ENCODE data around the gene CDKN1C. TPM values are rescaled to one million over a fixed set of nuclear protein-coding genes. Genes with fewer than 3 reads are reported as not detected.

CDKN1C gene
- polyA plus RNA-seq, 1 donor from 2014 or later = 36.7 TPM

- H3K9ac ChIP-seq (ENCODE audit: low read length) = no peak overlapping the region
- no peak overlapping the region for H2AFZ ChIP-seq (ENCODE audit: low read depth, low read length)
Observed at GRCh38 chr11:2870969-2871680, 14.4 kb downstream of the CDKN1C start.

GRCh38 chr11:2870460-2870859 is 15.1 kb downstream of the CDKN1C start:
- Histone ChIP-seq H3K9me2 (ENCODE audit: insufficient read depth, low read length) (no peaks in the 10 kb centered on the region), H3K27ac (ENCODE audit: low read length) (no peak overlapping the region), H3K36me3 (ENCODE audit: insufficient read depth, low read length) (no peaks in the 10 kb centered on the region), H3K9ac (ENCODE audit: low read length) (no peak overlapping the region), H3K79me2 (replicated peaks; ENCODE audit: insufficient read depth, low read length) (no peaks in the 10 kb centered on the region), H3K27me3 (ENCODE audit: insufficient read depth, low read depth, low read length) (peaks cover 16% of the 10 kb centered on the region), H3F3A (ENCODE audit: insufficient read depth, low read length, poor library complexity, severe bottlenecking) (no peaks in the 10 kb centered on the region), H3K4me2 (ENCODE audit: low read length) (no peak overlapping the region), H3K4me3 (ENCODE audit: low read length) (no peak overlapping the region), H3K9me3 (ENCODE audit: low read length) (peaks cover 5% of the 10 kb centered on the region), H2AFZ (ENCODE audit: low read depth, low read length) (no peak overlapping the region), H4K20me1 (ENCODE audit: insufficient read depth) (no peaks in the 10 kb centered on the region)
- TF ChIP-seq POLR2AphosphoS5 (IDR thresholded peaks at IDR 0.05) (no peak), REST (IDR thresholded peaks at IDR 0.05; ENCODE audit: borderline replicate concordance) (no peak), RAD21 (conservative IDR thresholded peaks at IDR 0.05) (no peak), MXI1 (conservative IDR thresholded peaks at IDR 0.05; ENCODE audit: poor library complexity, severe bottlenecking) (no peak), EZH2 (IDR thresholded peaks at IDR 0.05; ENCODE audit: borderline replicate concordance, insufficient read depth, low read length, poor library complexity, severe bottlenecking) (no peak), TAF1 (IDR thresholded peaks at IDR 0.05; ENCODE audit: low read depth) (no peak), EP300 (conservative IDR thresholded peaks at IDR 0.05; ENCODE audit: poor library complexity, severe bottlenecking) (no peak), SMC3 (conservative IDR thresholded peaks at IDR 0.05; ENCODE audit: poor library complexity) (no peak)

More at GRCh38 chr11:2870969-2871680, 14.4 kb downstream of the CDKN1C start:
- Histone ChIP-seq H3K4me2 (ENCODE audit: low read length) (no peak overlapping the region), H3K36me3 (ENCODE audit: insufficient read depth, low read length) (no peaks in the 10 kb centered on the region), H3K9me2 (ENCODE audit: insufficient read depth, low read length) (no peaks in the 10 kb centered on the region), H3F3A (ENCODE audit: insufficient read depth, low read length, poor library complexity, severe bottlenecking) (no peaks in the 10 kb centered on the region), H3K27me3 (ENCODE audit: insufficient read depth, low read depth, low read length) (peaks cover 16% of the 10 kb centered on the region), H4K20me1 (ENCODE audit: insufficient read depth) (no peaks in the 10 kb centered on the region), H3K4me3 (ENCODE audit: low read length) (no peak overlapping the region), H3K9me3 (ENCODE audit: low read length) (peaks cover 5% of the 10 kb centered on the region), H3K79me2 (replicated peaks; ENCODE audit: insufficient read depth, low read length) (no peaks in the 10 kb centered on the region), H3K27ac (ENCODE audit: low read length) (no peak overlapping the region)
- no peak for TF ChIP-seq EP300 (conservative IDR thresholded peaks at IDR 0.05; ENCODE audit: poor library complexity, severe bottlenecking)
- no peak for TF ChIP-seq REST (IDR thresholded peaks at IDR 0.05; ENCODE audit: borderline replicate concordance)
- TF ChIP-seq EZH2 (IDR thresholded peaks at IDR 0.05; ENCODE audit: borderline replicate concordance, insufficient read depth, low read length, poor library complexity, severe bottlenecking) = no peak
- no peak for TF ChIP-seq POLR2AphosphoS5 (IDR thresholded peaks at IDR 0.05)
- no peak for TF ChIP-seq MXI1 (conservative IDR thresholded peaks at IDR 0.05; ENCODE audit: poor library complexity, severe bottlenecking)
- TF ChIP-seq RAD21 (conservative IDR thresholded peaks at IDR 0.05) = no peak
- no peak for TF ChIP-seq TAF1 (IDR thresholded peaks at IDR 0.05; ENCODE audit: low read depth)
- no peak for TF ChIP-seq CTCF (IDR thresholded peaks at IDR 0.05; ENCODE audit: poor library complexity, severe bottlenecking)
- TF ChIP-seq SMC3 (conservative IDR thresholded peaks at IDR 0.05; ENCODE audit: poor library complexity) = no peak

All from neural cell (in vitro differentiated cells).